HG03139 (cell line): ENCODE measurements around the gene ACBD6.
"Not testable (repeated sequence)": the region's sequence is repeated elsewhere in the genome, so short reads cannot be mapped to it uniquely, and the experiment has no call there.

Experiments
- ATAC-seq: cut with Tn5 transposase; IDR thresholded peaks from one replicate; pipeline ENCODE4 v1.9.1; 2021; ENCODE audit not compliant: unreplicated experiment

Gene ACBD6

GRCh38 chr1:180497826-180498225, 4.6 kb downstream of the ACBD6 start:
- ATAC-seq = no peak

GRCh38 chr1:180494370-180494769, 8.0 kb downstream of the ACBD6 start:
- no peak for ATAC-seq

- ATAC-seq = no peak
Observed at GRCh38 chr1:180489976-180490375, 12.4 kb downstream of the ACBD6 start.

GRCh38 chr1:180489313-180489712, 13.1 kb downstream of the ACBD6 start:
- no peak for ATAC-seq

GRCh38 chr1:180488661-180489060, 13.7 kb downstream of the ACBD6 start:
- no peak for ATAC-seq

GRCh38 chr1:180486092-180486491, 16.3 kb downstream of the ACBD6 start:
- no peak for ATAC-seq

GRCh38 chr1:180484490-180484889, 17.9 kb downstream of the ACBD6 start:
- ATAC-seq = no peak

- no peak for ATAC-seq
Observed at GRCh38 chr1:180482425-180483275, 19.7 kb downstream of the ACBD6 start.

- ATAC-seq = no peak
Observed at GRCh38 chr1:180470031-180470430, 32.3 kb downstream of the ACBD6 start.

- ATAC-seq = no peak
Observed at GRCh38 chr1:180468311-180468710, 34.1 kb downstream of the ACBD6 start.

- no peak for ATAC-seq
Observed at GRCh38 chr1:180462102-180462501, 40.3 kb downstream of the ACBD6 start.

- ATAC-seq = not testable (repeated sequence)
Observed at GRCh38 chr1:180461682-180462081, 40.7 kb downstream of the ACBD6 start.

GRCh38 chr1:180458807-180459206, 43.6 kb downstream of the ACBD6 start:
- ATAC-seq = no peak

- ATAC-seq = no peak
Observed at GRCh38 chr1:180456191-180456590, 46.2 kb downstream of the ACBD6 start.

GRCh38 chr1:180451504-180451903, 50.9 kb downstream of the ACBD6 start:
- no peak for ATAC-seq

- no peak for ATAC-seq
Observed at GRCh38 chr1:180444522-180444921, 57.9 kb downstream of the ACBD6 start.

- no peak for ATAC-seq
Observed at GRCh38 chr1:180440335-180440734, 62.0 kb downstream of the ACBD6 start.

GRCh38 chr1:180435566-180435965, 66.8 kb downstream of the ACBD6 start:
- no peak for ATAC-seq

- ATAC-seq = no peak
Observed at GRCh38 chr1:180433873-180434272, 68.5 kb downstream of the ACBD6 start.

GRCh38 chr1:180431683-180432082, 70.7 kb downstream of the ACBD6 start:
- ATAC-seq = no peak

- no peak for ATAC-seq
Observed at GRCh38 chr1:180428782-180429695, 73.3 kb downstream of the ACBD6 start.

- no peak for ATAC-seq
Observed at GRCh38 chr1:180425952-180426351, 76.4 kb downstream of the ACBD6 start.
